Amniotic epithelial cell (primary cell): ENCODE results near the gene ADCY7.

Experiments
- DNase-seq: peaks from one replicate; pipeline ENCODE4 v3.0.0-alpha.2; 2010; ENCODE audit warnings: low read depth

Gene ADCY7

DNA sequence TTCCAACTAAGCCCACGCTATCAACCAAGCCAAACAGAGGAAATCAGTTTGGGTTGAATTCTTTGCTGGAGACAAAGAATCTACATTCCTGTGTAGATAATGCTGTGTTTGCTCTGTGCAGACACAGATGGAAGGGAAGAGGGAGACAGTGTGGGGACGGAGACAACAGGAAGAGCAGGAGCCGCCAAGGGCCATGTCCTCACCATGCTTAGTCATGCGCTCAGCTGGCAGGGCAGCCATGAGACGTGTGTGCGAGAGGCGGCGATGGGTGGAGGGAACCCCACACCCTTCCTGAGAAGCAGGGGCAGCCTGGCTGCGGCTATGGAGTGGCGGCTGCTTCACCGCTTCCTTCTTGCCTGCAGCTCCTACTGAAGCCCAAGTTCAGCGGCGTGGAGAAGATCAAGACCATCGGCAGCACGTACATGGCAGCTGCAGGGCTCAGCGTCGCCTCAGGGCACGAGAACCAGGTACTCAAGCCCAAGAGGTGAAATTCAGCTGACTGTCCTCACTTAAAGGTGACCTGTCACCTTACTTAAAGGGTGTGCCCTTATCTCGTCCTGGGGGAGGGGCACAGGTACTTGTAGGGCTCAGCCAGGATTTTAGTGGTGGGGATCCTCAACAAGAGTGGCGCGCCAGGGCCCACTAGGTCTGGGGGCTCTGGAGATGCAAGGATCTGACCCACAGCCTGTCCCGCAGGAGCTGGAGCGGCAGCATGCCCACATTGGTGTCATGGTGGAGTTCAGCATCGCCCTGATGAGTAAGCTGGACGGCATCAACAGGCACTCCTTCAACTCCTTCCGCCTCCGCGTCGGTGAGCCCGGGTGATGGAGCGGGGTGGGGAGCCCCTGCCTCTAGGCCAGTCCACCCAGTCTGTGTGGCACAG is 47.5 kb downstream of the ADCY7 start:
- DNase-seq = no peak

DNA sequence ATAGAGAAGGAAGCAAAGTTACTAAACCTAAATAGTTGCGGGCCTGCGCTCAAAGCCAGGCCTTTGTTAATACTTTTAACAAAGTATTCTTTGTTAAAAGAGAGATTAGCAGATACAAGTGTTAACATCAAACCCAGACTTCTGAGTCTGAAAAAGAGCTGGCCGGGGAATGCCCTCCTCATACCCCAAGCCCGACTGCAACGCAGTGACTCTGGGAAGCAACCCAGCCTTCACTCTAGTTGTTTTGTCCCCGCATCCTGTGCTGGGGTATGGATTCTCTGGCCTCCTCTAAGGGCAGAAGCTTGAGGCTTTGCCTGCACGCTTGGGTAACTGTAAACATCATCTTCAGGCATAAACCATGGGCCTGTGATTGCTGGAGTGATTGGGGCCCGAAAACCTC is 48.3 kb downstream of the ADCY7 start:
- DNase-seq = no peak

DNA sequence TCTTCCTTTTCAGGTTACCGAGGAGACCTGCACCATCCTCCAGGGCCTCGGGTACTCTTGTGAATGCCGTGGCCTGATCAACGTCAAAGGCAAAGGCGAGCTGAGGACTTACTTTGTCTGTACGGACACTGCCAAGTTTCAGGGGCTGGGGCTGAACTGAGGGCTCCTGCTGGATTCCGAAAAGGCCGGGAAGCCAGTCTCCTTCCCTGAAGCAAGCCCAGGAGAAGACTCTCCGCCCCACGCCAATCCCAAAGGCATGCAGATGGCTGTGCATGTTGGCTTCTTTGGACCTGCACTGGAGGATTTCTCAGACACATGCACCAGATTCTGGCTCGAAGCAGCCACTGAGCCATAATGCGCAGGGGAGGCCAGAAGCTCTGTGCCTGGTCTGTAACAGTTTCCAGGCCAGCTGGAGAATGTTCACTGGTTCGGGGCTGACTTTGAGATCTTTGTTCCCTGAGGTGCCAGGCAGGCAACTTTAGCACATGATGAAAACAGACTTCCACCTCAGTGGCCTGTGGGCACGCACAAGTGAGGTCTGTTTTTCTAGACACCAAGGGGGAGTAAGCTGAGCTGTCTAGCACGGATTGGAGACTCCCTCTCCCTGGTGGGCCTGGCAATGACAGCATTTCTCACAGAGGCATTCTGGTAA is 49.1 kb downstream of the ADCY7 start:
- peak; percentile 56 for DNase-seq

DNA sequence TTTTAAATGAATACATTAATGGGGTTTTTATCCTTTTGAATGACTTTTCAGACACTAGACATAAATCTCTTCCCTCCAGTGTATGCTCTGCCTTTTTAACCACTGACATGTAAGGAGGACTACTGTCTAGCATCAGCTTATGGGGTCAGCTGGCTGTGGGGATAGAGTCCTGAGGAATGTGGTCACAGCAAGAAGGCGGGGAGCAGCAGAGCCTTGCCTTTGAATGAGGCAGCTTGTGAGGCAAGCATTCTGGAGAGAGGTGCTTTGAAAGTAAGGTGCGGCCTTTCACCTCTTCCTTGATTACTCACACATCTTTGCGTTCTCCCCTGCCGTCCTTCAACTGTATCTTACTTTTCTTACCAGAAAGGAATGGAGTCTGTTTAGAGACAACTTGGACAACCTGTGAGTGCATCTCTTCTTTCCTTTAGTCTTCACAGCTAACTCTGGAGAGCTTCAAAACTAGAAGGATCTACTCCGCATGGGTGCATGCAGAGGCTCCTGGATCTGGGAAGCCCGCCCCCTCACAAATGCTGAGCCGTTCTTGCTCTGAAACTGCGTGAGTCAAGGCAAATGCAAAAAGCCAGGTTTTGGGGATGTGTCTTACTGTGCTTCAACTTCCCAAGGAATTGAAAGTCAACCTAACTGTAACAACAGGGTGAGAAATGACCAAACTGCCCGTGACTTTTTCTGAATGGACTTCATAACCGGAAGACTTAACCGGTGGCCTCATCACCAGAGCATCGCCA is 49.9 kb downstream of the ADCY7 start:
- peak; percentile 42 for DNase-seq

DNA sequence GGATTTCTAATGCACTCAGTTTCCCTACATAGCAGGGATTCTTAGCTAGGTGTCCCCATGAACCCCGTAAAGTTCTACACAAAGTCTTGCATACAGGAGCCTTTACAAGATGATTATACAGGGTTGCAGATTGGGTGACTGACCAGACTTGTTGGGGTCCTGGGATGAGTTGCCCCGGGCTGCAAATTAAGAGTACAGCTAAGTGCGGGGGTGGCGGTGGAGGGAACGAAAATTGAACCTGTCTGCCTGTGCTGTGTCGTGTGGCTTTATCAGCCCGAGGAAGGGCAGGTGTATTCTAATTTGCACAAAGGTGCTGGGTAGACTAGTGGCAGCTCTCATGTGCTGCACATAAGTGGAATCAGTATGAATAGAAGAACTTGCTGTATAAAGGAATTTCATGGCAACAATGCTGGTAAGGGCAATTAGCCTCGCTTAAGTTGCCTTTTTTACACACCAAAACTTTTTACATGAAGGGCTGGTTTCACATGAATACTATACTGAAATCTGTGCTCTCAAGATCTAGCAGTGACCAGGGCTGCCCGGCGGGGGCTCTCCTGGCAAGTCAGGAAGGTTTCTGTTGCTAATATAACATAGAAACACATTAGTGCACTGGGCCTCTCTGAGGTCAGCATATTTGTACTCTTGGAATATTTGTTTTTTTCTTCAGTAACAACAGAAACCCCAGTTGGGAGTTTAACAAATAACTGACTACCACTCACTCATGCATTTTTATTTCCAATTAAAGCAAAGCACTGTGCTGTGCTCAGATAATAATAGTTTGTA is 50.7 kb downstream of the ADCY7 start:
- DNase-seq = peak; percentile 34

DNA sequence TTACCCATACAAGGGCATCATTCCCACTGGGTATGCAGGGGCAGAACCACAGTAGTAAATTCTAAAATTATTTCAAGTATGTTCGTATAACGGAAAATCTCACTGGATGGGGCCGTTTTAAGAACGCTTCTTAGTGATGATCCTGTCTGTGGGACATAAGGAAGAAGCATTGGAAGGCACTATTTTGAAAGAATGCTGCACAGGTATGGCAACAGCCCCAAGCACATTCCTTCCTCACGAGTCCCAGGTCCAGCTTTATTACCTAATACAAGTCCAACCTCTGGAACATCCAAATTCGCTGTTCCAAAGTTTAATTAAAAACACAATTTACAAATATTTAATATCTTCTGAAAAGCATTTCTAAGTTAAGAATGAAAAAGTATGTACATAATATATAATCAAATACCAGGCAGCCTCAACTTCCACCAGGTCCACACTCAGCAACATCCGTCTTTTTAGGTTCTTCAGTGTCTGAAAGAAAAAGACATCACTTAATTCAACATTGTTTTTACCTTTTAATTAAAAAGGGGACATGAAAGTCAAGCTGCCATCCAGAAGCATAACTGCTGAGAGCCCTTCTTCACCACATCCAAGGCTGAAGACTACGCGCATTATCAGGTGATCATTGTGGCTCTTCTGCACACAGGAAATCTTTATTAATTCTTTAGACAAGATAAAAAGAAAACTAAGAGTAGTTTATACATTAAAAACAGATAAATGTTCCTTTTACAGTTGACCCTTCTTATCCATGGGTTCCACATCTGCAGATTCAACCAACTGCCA is 52.6 kb downstream of the ADCY7 start:
- DNase-seq = no peak

DNA sequence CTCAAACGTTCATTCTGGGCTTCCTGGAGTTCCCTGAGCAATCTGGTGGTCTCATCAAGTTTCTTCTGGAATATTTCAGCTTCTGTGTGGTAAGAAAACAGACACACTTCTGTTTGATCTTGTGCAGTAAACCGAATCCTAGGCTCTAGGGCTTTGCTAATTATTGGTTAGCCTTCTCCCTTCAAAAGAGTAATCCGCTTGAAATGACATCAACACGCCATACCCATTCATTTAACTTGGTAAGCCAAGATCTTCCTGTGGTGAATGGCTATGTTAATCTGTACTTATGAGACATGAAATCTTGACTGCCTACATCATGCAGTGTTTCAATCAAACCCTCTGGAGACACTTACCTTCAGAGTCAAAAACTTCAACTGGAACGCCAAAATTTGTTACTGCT is 54.0 kb downstream of the ADCY7 start:
- no peak for DNase-seq

DNA sequence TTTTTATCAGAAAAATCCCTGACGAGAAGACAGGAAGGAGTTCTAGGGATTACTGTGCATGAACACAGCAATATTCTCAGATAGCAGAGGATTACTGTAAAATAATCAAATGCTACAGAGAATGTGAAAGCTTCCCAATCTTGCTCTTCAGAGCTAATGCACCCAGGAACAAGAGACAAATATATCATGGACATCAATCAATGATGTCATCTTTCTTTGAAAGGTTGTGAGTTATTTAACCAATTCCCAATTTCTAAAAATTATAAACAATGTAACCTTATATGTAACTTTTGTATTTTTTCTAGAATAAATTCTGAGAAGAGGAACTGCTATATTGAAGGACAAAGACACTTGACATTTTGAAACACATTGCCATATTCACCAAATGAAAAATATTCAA is 56.0 kb downstream of the ADCY7 start:
- DNase-seq = no peak

DNA sequence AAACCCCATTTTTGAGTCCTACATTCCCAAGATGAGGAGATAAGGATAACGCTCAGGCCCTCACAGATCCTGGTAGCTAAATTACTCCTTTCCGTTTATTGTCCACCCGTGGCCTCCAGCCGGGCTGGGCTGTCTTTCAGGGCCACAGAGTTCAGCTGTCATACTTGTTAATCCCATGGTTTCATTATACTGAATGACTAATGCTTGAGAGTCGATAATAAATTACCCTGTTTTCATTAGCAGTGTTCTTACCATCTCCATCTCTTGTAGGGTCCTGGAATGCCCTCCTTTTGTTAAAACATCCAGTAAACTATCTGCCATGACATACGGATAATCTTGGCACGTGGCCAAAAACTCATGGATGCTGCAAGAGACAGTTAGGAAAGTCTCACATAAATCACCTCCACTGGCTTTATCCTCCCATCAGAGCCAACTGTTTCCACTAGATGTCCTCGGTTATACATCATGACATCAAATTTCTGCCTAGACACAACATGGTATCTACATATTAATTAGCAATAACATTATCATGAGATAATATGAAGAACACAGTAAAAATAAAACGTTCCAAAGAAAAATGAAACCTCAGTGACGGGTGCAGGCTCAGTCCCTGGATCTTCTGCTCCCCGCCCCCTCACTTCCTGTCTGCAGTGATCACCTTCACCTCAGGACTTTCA is 57.1 kb downstream of the ADCY7 start:
- peak; percentile 90 for DNase-seq

DNA sequence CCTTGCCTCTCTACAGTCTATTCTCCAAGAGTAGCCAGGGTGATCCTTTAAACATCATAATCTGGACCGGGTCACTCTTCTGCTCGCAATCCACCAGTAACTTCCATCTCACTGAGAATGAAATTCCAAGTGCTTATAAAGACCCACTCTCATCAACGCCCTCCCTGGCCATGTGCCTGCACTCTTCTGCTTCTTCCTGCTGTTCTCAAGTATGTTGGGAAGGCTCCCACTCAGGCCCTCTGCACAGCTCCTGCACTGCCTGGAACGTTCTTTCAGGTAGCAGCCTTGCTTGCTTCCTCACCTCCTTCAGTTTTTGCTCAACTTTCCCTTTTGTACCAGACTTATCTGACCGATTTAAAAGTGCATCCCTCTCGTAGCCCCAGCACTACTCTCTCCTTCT is 58.0 kb downstream of the ADCY7 start:
- no peak for DNase-seq

DNA sequence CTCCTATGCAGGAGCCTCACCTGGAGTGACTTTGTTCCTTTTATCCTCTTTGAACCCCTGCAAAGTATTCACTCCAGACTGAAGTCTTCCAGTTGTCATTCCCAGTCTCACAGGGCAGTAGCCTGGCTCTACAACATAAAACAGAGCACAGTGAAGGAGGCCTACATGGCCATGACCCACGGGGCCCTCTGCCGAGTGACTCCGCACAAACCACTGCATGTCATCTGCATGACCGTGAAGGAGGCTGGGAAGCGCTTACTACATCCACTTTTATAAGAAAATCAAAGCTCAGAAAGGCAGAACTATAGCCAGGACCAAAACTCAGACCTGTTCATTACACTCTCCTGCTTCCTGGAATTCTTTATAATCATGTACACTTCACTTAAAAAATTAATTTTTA is 59.9 kb downstream of the ADCY7 start:
- DNase-seq = no peak

DNA sequence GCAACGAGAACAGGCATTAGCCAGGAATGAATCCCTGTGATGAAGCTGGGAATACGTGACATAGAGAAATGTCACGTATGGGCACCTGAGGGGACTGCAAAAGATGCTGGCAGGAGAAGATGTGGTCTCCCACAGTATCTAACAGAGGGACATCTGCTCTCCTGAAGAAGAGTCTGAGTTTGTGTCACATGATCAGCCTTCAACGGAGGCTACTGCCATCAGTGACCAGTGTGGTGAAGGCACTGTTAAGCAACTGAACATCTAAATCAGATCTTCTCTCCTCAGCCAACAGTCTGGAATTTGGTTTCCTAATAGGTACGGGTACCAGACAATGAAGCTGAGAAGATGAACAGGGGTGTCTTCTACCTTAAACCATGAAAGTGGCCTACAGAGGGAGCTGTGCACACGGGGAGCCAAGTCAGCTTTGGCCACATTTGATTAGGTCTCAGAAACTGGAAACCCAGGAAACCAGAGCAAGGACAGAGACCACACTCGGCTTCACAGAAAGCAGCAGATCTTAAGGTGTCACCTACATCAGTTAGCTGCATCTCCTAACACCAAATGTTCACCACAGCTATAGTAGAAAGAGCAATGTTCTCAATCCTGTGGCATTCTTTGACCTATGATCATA is 60.6 kb downstream of the ADCY7 start:
- DNase-seq = peak; percentile 65

DNA sequence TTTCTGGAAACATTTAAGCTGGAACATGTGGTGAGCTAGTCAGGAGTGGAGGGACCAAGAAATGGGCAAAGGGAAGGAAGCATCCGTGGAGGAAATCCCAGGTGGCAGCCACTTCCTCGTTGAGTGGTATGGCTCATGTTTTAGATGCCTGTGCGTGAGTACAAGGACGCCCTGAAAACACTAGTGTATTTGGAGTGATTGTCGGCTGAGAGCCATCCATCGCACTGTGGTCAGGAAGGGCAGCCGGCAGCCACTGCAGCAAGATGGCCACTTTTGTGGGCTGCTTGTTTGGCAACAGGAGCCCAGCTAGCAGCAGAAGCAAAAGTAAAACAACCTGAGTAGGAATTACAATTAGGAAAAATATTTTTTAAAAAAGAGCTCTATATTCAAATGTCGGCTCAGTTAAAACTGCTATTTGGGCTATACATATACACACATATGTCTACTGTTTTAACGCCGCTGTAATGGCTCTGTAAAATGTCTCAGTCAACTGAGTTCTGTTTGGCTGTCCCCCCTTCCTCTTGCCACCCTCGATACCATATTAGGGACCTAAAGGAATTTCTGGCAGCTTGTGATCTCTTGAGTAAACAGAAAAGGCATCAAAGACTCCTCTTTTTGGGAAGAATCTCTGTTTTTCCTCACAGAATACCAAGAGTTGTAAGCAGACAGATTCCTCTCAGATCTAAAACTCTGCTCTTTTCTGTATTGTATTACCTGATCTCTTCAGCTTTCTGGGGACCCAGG is 63.3 kb downstream of the ADCY7 start:
- no peak for DNase-seq

DNA sequence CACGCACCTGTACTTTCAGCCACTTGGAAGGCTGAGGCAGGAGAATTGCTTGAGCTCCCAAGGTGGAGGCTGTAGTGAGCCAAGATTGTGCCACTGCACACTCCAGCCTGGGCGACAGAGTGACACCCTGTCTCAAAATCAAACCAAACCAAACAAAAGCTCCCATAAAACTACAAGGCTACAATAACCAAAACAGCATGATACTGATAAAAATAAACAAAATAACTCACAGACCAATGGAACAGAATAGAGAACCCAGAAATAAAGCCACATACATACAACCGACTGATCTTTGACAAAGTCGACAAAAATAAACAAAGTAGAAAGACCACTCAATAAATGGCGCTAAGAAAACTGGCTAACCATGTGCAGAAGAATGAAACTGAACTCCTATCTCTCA is 65.2 kb downstream of the ADCY7 start:
- no peak for DNase-seq

DNA sequence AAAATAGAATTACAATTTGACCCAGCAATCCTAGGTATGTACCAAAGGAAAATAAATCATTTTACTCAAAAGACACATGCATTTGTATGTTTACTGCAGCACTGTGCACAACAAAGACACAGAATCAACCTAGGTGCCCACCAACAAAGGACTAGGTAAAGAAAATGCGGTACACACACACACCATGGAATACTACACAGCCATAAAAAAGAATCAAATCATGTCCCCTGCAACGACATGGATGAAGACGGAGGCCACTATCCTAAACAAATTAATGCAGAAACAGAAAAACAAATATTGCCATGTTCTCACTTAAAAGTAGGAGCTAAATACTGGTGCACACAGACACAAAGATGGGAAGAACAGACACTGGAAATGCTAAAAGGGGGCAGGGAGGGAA is 66.2 kb downstream of the ADCY7 start:
- DNase-seq = no peak

DNA sequence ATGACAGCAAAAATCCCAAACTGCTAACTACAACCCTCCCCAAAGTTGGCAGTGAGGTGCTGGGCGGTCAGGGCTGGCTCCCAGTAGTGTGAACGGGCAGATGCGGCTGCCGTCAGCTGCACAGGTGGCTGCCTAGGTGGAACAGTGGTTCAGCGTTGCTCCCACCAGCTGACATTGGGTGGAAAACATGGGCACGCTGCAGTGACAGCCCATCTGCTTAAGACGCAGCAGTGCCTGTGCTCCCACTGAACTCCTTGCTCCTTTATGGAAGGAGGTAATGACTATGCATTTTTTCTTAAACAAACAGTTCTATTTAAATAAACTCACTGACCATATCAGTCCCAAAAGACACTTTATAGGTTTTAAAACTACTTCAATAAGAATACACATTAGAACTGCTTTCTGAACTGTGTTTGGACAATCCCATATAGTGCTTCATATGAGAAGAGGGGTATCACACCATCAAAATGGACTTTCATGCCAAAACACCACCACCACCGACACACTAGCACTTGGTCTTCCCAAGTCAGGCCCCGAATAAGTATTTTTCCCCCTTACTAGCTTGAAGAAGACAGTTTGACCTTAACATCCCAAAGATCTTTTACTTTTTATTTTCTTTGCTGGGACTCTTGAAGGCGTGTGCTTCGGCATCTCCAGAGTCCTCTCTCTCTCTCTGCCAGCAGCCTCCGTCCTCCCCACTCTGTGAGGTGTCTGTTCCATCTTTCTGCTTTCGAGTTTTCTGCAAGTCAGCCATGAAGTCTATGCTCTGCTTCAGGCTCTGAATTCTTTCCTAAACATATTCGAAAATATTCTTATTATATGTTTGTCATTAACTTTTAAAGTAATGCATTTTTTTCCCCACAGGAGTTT is 68.0 kb downstream of the ADCY7 start:
- DNase-seq = no peak

DNA sequence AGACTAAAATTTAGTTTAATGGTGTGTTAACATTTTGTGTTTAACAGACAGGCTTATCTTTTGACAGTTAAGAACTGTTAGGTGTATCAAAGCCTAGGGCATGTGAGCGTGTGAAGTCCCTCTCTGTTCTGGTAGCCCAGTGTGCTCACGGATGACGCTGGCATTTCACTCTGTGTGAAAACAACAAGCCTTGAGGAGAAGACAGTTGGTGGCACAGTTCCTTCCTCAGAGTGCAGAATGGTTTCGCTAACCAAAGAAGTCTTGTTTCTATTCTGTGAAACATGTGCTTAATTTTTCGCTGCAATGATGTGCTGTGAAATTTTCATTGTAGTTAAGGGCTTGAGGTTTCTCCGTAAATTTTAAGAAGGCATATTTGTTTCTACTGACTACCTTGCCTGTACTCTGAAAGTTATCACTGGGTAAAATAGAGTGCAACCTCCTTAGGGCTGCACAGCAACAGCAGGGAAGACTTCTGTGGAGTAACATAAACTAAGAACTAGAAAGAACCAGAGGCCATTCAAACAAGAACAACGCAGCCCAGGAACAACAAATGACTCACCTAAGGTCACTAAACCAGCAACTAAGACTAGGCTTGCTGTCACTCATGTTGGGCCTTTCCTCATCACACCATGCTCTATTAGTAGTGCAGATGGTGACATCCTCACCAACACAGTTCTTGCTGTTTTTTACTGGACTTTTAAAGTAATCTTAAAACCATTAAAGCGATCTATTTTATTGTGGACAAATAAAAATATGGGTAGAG is 69.0 kb downstream of the ADCY7 start:
- peak; percentile 44 for DNase-seq

DNA sequence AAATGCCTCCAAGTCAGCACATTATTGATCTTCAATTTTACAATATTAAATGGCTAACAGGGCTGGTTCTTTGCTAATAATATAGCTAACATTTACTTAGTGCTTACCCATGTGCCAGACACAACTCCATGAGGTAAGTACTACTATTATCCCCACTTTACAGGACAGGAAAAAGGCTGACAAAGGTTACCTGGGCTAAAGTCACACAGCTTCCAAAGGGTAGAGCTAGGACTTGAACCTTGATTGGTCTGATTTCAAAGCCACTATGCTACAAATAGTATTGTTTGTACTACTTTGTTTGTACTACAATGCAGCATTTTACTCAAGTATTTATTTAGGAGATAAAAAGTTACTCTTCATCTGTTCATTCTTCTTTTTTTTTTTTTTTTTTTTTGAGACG is 70.5 kb downstream of the ADCY7 start:
- DNase-seq = no peak
